ENCODE data around the gene CTCF.

DNA sequence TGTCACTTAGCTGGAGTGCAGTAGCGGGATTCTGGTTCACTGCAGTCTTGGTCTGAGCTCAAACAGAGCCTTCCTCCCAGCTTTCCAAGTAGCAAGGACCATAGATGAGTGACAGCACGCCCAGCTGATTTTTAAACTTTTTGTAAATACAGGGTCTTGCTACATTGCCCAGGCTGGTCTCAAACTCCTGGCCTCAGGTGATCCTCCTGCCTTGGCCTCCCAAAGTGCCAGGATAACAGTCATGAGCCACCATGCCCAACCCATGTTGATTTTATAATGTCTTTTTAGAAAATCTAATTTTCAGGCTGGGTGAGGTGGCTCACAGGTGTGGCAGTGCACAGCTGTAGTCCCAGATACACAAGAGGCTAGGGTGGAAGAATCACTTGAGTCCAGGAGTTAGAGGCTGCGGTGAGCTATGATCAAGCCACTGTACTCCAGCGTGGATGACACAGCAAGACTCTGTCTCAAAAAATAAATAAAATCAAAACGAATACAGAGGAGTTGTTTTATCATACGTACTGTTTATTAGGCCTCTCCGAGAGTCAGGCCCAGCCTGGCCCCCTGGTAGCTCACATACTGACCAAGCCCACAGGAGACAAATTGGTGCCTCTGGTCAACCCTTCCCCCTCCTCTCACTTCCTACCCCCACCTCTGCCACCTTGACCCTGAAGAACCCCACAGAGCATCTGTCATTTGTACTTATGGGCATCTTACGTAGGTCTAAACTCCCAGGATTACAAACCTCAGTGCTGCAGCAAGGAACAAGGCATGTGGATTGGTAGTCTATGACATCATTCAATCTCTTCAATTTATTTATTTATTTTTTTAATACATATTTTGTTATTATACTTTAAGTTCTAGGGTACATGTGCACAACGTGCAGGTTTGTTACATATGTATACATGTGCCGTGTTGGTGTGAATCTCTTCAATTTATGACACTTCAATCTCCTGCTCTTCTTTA, 117.9 kb downstream of the CTCF start:
- TF ChIP-seq, protein P1, sequence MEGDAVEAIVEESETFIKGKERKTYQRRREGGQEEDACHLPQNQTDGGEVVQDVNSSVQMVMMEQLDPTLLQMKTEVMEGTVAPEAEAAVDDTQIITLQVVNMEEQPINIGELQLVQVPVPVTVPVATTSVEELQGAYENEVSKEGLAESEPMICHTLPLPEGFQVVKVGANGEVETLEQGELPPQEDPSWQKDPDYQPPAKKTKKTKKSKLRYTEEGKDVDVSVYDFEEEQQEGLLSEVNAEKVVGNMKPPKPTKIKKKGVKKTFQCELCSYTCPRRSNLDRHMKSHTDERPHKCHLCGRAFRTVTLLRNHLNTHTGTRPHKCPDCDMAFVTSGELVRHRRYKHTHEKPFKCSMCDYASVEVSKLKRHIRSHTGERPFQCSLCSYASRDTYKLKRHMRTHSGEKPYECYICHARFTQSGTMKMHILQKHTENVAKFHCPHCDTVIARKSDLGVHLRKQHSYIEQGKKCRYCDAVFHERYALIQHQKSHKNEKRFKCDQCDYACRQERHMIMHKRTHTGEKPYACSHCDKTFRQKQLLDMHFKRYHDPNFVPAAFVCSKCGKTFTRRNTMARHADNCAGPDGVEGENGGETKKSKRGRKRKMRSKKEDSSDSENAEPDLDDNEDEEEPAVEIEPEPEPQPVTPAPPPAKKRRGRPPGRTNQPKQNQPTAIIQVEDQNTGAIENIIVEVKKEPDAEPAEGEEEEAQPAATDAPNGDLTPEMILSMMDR (IDR thresholded peaks at IDR 0.05 in 2 of 3, conservative IDR thresholded peaks at IDR 0.05 in 1 of 3; ENCODE audit: control insufficient read depth in 2 of 3, extremely low read depth in 1 of 3, insufficient read depth in 1 of 3, low read depth in 3 of 3, low read length in 3 of 3) = no peak
- TF ChIP-seq EP300 (IDR thresholded peaks at IDR 0.05; ENCODE audit: borderline replicate concordance in 1 of 2, control insufficient read depth in 1 of 2, low read depth in 2 of 2, low read length in 2 of 2) (no peak), CREB1 (IDR thresholded peaks at IDR 0.05; ENCODE audit: low read depth) (no peak), BCL11A (IDR thresholded peaks at IDR 0.05; ENCODE audit: low read depth, low read length) (no peak), CREM (IDR thresholded peaks at IDR 0.05; ENCODE audit: low read depth) (no peak), POLR2AphosphoS2 (IDR thresholded peaks at IDR 0.05; ENCODE audit: low read depth, low read length) (no peak), ZNF274 (IDR thresholded peaks at IDR 0.05; ENCODE audit: insufficient read depth, insufficient read length) (no peak), RBBP5 (conservative IDR thresholded peaks at IDR 0.05) (no peak), ZZZ3 (IDR thresholded peaks at IDR 0.05; ENCODE audit: control insufficient read depth, insufficient read length, low read depth) (no peak), YY1 (IDR thresholded peaks at IDR 0.05; ENCODE audit: low read depth, low read length) (no peak), POLR2A (IDR thresholded peaks at IDR 0.05; ENCODE audit: low read depth, low read length) (no peak)
